ENCODE results near the gene ITGB5.
"Not testable (repeated sequence)": the region's sequence is repeated elsewhere in the genome, so short reads cannot be mapped to it uniquely, and the experiment has no call there.

GRCh38 chr3:124782377-124782712 lies 104.8 kb downstream of the ITGB5 start:
- TF ChIP-seq, protein P1, sequence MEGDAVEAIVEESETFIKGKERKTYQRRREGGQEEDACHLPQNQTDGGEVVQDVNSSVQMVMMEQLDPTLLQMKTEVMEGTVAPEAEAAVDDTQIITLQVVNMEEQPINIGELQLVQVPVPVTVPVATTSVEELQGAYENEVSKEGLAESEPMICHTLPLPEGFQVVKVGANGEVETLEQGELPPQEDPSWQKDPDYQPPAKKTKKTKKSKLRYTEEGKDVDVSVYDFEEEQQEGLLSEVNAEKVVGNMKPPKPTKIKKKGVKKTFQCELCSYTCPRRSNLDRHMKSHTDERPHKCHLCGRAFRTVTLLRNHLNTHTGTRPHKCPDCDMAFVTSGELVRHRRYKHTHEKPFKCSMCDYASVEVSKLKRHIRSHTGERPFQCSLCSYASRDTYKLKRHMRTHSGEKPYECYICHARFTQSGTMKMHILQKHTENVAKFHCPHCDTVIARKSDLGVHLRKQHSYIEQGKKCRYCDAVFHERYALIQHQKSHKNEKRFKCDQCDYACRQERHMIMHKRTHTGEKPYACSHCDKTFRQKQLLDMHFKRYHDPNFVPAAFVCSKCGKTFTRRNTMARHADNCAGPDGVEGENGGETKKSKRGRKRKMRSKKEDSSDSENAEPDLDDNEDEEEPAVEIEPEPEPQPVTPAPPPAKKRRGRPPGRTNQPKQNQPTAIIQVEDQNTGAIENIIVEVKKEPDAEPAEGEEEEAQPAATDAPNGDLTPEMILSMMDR (IDR thresholded peaks at IDR 0.05): not testable (repeated sequence)
- TF ChIP-seq POLR2A (IDR thresholded peaks at IDR 0.05): not testable (repeated sequence)
